ENCODE data around the gene SNX27.
"Not testable (repeated sequence)": the region's sequence is repeated elsewhere in the genome, so short reads cannot be mapped to it uniquely, and the experiment has no call there.

The SNX27 gene

GRCh38 chr1:151723726-151724370 is 112.0 kb downstream of the SNX27 start:
- no peak for DNase-seq

GRCh38 chr1:151728151-151729054 is 116.6 kb downstream of the SNX27 start:
- DNase-seq: no peak

- no peak for DNase-seq
Observed at GRCh38 chr1:151729157-151729965, 117.5 kb downstream of the SNX27 start.

DNA sequence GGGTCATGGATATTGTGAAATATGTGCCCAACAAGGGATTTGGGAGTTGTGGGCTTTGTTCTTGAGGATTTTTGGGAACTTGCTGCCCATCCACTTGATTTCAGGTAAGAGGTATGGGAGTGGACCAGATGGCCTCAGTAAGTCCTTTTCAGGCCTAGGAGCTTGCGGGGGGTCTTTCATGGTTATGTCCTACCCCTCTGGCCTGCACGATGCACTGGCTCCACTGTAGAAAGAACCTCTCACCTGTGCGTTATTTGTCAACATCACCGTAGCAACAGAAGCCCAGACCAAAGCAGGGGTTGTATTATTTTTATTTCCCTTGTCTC is 118.1 kb downstream of the SNX27 start:
- DNase-seq: no peak

GRCh38 chr1:151733126-151733525 is 121.3 kb downstream of the SNX27 start:
- no peak for DNase-seq

DNA sequence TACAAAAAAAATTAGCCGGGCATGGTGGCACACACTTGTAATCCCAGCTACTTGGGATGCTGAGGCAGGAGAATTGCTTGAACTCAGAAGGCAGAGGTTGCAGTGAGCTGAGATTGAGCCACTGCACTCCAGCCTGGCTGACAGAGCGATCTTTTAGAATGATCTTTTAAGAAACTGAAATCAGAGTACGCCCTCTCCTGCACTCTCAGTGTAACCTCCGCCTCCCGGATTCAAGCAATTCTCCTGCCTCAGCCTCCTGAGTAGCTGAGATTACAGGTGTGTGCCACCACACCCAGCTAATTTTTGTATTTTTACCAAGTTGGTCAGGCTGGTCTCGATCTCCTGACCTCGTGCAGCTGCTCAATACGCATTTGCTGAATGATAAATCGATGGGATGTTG is 122.1 kb downstream of the SNX27 start:
- DNase-seq: not testable (repeated sequence)

DNA sequence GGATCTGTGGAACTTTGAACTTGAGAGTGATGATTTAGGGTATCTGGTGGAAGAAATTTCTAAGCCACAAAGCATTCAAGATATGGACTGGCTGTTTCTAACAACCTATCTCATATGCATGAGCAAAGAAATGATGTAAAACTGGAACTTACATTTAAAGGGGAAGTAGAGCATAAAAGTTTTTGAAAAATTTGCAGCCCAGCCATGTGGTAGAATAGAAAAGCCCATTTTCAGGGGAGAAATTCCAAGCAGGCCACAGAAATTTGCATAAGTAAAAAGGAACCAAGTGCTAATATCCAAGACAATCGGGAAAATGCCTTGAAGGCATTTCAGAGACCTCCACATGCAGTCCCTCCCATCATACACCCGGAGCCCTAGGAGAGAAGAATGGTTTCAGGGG is 125.2 kb downstream of the SNX27 start:
- DNase-seq: no peak

DNA sequence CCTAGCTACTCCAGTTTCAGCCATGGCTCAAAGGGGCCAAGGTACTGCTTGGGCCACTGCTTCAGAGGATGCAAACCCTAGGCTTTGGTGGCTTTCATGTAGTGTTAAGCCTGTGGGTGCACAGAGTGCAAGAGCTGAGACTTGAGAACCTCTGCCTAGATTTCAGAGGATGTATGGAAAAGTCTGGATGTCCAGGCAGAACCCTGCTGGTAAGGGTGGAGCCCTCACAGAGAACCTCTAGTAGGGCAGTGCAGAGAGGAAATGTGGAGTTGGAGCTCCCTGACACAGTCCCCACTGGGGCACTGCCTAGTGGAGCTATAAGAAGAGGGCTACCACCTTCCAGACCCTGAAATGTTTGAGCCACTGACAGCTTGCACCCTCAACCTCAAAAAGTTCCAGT is 125.6 kb downstream of the SNX27 start:
- DNase-seq: no peak

DNA sequence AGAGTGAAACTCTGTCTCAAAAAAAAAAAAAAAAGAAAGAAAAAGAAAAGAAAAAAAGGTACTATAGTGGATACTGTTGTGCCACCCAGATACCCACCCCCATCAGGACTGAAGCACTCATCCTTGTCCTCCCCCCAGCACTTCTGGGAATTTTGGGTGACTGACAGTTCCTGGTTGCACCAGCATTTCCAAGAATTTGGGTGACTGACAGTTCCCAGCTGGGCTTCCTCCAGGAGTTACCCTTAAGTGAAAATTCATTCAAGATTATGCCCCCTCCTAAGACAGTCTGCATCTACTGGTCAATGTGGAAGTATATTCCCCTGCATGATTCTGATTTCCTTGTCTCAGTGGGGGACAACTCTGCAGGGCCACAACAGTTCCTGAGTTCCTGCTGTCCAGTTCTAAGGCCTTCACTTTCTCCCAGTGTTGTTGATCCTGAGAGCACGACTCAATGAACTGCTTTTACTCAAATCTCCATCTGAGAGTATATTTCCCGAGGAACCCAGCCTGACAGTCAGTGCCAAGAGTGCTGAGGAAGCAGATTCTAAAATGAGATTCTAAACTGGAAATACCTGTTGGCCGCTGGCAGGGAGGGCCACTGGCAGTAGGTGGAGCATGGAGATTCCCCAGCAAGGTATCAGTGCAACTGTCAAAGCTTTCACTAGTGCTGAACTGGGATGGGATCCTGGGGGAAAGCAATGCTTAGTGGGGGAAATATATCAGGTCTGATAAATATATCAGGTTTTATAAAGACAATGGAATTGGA is 127.9 kb downstream of the SNX27 start:
- DNase-seq: no peak

- DNase-seq: no peak
Observed at GRCh38 chr1:151741516-151741915, 129.7 kb downstream of the SNX27 start.

All from activated CD8-positive, alpha-beta memory T cell treated with anti-CD3 and anti-CD28 coated beads for 24 hours (primary cell).